GM12878 (cell line): ENCODE results near the gene CD276. TPM values are rescaled to one million over a fixed set of nuclear protein-coding genes. Genes with fewer than 3 reads are reported as not detected.

Experiments
- ATAC-seq: fragments of 200-7000 bp; cut with Tn5 transposase; 3 replicates; pipeline ENCODE4 v1.9.1; 2020; ENCODE audit warnings: mild to moderate bottlenecking, moderate library complexity
- BruUV-seq: library from RNA; stranded (reverse); fragments of 400-500 nt; replicated peaks from 2 replicates; lab custom pipeline; 2021; lab: Mats Ljungman, UMichigan
- CTCF ChIA-PET: fragments of 300-600 bp; sonication (Branson Sonifier 250); formaldehyde crosslinking; extraction: SDS; loops from one replicate; lab custom pipeline; 2021; ENCODE audit warnings: inconsistent platforms; lab: Yijun Ruan, JAX
- POLR2A ChIA-PET: fragments of 350-600 bp; formaldehyde crosslinking; extraction: SDS; loops from one replicate; lab custom pipeline; 2021; ENCODE audit warnings: inconsistent platforms; lab: Charles Lee
- RAD21 ChIA-PET: fragments of 300-600 bp; sonication (Branson Sonifier 250); formaldehyde crosslinking; loops from one replicate; lab custom pipeline; 2023; ENCODE audit warnings: antibody characterized with exemption; ENCODE audit not compliant: unreplicated experiment; lab: Charles Lee
- SMC1A ChIA-PET: fragments of 300-600 bp; sonication (Branson Sonifier 250); formaldehyde crosslinking; loops from one replicate; lab custom pipeline; 2023; ENCODE audit not compliant: unreplicated experiment, uncharacterized antibody; lab: Charles Lee
- DNase-seq: peaks from one replicate; pipeline ENCODE4 v3.0.0-alpha.2; 2011; ENCODE audit warnings: low read depth, low spot score
- FAIRE-seq: peaks from 3 replicates; lab custom pipeline; 2011; peaks lifted over from hg19 to GRCh38; lab: Jason Lieb, UNC
- H2AFZ ChIP-seq: 2 replicates; pipeline ENCODE4 v1.6.0; 2011; ENCODE audit warnings: low read depth, low read length, control low read depth; ENCODE audit not compliant: control insufficient read depth
- H3K27ac ChIP-seq: 2 replicates; pipeline ENCODE4 v1.5.1; 2011; ENCODE audit warnings: control low read depth; ENCODE audit not compliant: control insufficient read depth, insufficient read depth
- H3K27me3 ChIP-seq, 2 experiments: replicated peaks in 1 of 2; 2 replicates each; pipeline versions ENCODE4 v1.6.0 to v1.6.1; 2011; ENCODE audit warnings: low read length in 1 of 2; ENCODE audit not compliant: control insufficient read depth in 2 of 2, insufficient read depth in 2 of 2
- H3K36me3 ChIP-seq, 2 experiments: 2 replicates each; pipeline ENCODE4 v1.5.1; 2011; ENCODE audit warnings: low read length in 1 of 2; ENCODE audit not compliant: control insufficient read depth in 2 of 2, insufficient read depth in 2 of 2
- H3K4me1 ChIP-seq: 2 replicates; pipeline ENCODE4 v1.6.1; 2011; ENCODE audit warnings: mild to moderate bottlenecking, low read length, moderate library complexity, mixed read lengths; ENCODE audit not compliant: control insufficient read depth, insufficient read depth
- H3K4me2 ChIP-seq: 2 replicates; pipeline ENCODE4 v1.6.0; 2011; ENCODE audit warnings: control low read depth; ENCODE audit not compliant: control insufficient read depth, insufficient read depth
- H3K4me3 ChIP-seq: fragments of 200-600 bp; sonication (generic); 2 replicates; pipeline ENCODE4 v1.5.1; 2016
- H3K79me2 ChIP-seq: 2 replicates; pipeline ENCODE4 v1.6.0; 2011; ENCODE audit warnings: low read length; ENCODE audit not compliant: control insufficient read depth, insufficient read depth
- H3K9ac ChIP-seq: 2 replicates; pipeline ENCODE4 v1.8.0; 2011; ENCODE audit warnings: low read length, control low read depth, mixed read lengths; ENCODE audit not compliant: control insufficient read depth, insufficient read depth
- H3K9me3 ChIP-seq: replicated peaks from 3 replicates; pipeline ENCODE4 v1.5.1; 2011; ENCODE audit warnings: mild to moderate bottlenecking, low read length; ENCODE audit not compliant: control insufficient read depth, insufficient read depth
- H4K20me1 ChIP-seq: 2 replicates; pipeline ENCODE4 v1.6.0; 2011; ENCODE audit not compliant: control insufficient read depth, insufficient read depth
- BCL3 ChIP-seq: IDR thresholded peaks from 2 replicates; pipeline ENCODE4 v1.6.1; 2011; ENCODE audit warnings: borderline replicate concordance, low read depth, mild to moderate bottlenecking, moderate library complexity, low read length; ENCODE audit not compliant: insufficient read depth, poor library complexity, severe bottlenecking
- CREB1 ChIP-seq: IDR thresholded peaks from 2 replicates; pipeline ENCODE4 v1.6.1; 2012; ENCODE audit warnings: low read depth, mild to moderate bottlenecking, inconsistent platforms
- E2F8 ChIP-seq: fragments of 450-650 bp; IDR thresholded peaks from 2 replicates; pipeline ENCODE4 v1.6.1; 2018; ENCODE audit warnings: mild to moderate bottlenecking, low read depth, moderate library complexity; ENCODE audit not compliant: partially characterized antibody
- FOXK2 ChIP-seq: fragments of 450-650 bp; IDR thresholded peaks from 2 replicates; pipeline ENCODE4 v1.6.1; 2017; ENCODE audit warnings: mild to moderate bottlenecking, moderate library complexity
- HDAC2 ChIP-seq: fragments of 200-600 bp; sonication (generic); IDR thresholded peaks from 2 replicates; pipeline ENCODE4 v1.6.1; 2017
- JUNB ChIP-seq: IDR thresholded peaks from 2 replicates; pipeline ENCODE4 v1.6.1; 2016; ENCODE audit warnings: antibody characterized with exemption, mild to moderate bottlenecking
- KAT2A ChIP-seq: conservative IDR thresholded peaks from 2 replicates; pipeline ENCODE4 v1.6.1; 2011; ENCODE audit warnings: low read depth, low read length; ENCODE audit not compliant: control insufficient read depth
- MYC ChIP-seq: IDR thresholded peaks from 2 replicates; pipeline ENCODE4 v1.6.1; 2011; ENCODE audit warnings: mild to moderate bottlenecking, low read length, moderate library complexity, inconsistent platforms; ENCODE audit not compliant: insufficient read depth, insufficient replicate concordance, insufficient read length, severe bottlenecking
- POLR2A ChIP-seq: IDR thresholded peaks from 2 replicates; pipeline ENCODE4 v1.6.1; 2011; ENCODE audit warnings: low read depth, mild to moderate bottlenecking, low read length
- POLR2AphosphoS5 ChIP-seq: IDR thresholded peaks from 2 replicates; pipeline ENCODE4 v1.6.1; 2011; ENCODE audit warnings: mild to moderate bottlenecking, low read length, inconsistent platforms
- RAD21 ChIP-seq: IDR thresholded peaks from 2 replicates; pipeline ENCODE4 v1.6.1; 2011; ENCODE audit warnings: mild to moderate bottlenecking, low read depth, low read length, moderate library complexity; ENCODE audit not compliant: insufficient read depth
- SUPT20H ChIP-seq: IDR thresholded peaks from 2 replicates; pipeline ENCODE4 v1.6.1; 2011; ENCODE audit warnings: low read depth, mild to moderate bottlenecking, low read length, moderate library complexity, borderline replicate concordance; ENCODE audit not compliant: control insufficient read depth
- YY1 ChIP-seq: IDR thresholded peaks from 2 replicates; pipeline ENCODE4 v1.6.1; 2011; ENCODE audit warnings: low read depth, mild to moderate bottlenecking, low read length
- ZBTB11 ChIP-seq: fragments of 450-650 bp; formaldehyde crosslinking; IDR thresholded peaks from 2 replicates; pipeline ENCODE4 v1.5.0; 2022; ENCODE audit warnings: mild to moderate bottlenecking, missing genetic modification characterization
- ZBTB4 ChIP-seq: fragments of 450-650 bp; formaldehyde crosslinking; IDR thresholded peaks from 2 replicates; pipeline ENCODE4 v1.4.0; 2022; ENCODE audit warnings: mild to moderate bottlenecking, moderate library complexity
- WGBS: methylation state at CpG from one replicate; pipeline ENCODE4 v1.1.6; 2016; ENCODE audit warnings: low lambda C conversion rate; ENCODE audit not compliant: insufficient replicate concordance, insufficient coverage; ENCODE audit errors: missing lambda C conversion rate; 5-methylcytosine and 5-hydroxymethylcytosine counted together
- in situ Hi-C: fragments of 300-500 bp; cut with MboI; formaldehyde crosslinking; loops from 9 replicates; pipeline ENCODE4 v1.14.3; 2018; ENCODE audit warnings: mixed read lengths
- intact Hi-C: fragments of 100-400 bp; cut with micrococcal nuclease; formaldehyde crosslinking; loops from one replicate; pipeline ENCODE4 v1.14.2; 2022; ENCODE audit not compliant: unreplicated experiment
- polyA plus RNA-seq, 11 experiments: library from polyadenylated mRNA; depleted of rRNA in 4 of 11; unstranded in 6 of 11; stranded (reverse) in 5 of 11; fragments of >200 nt; fragmentation: Nextera tagmentation in 4 of 11; fragmentation: Illumina TruSeq in 1 of 11; extraction: Ambion mirVana in 4 of 11; extraction: Trizol in 1 of 11; gene quantifications; 1 replicate in 1 of 11; 2 replicates in 10 of 11; pipeline versions ENCODE4 v1.2.1 to v1.2.3, GENCODE V29; 2011 to 2016; ENCODE audit warnings: inconsistent platforms in 2 of 11, missing spikeins in 2 of 11, low read depth in 1 of 11
- total RNA-seq, 4 experiments: library from RNA; depleted of rRNA in 3 of 4; stranded (reverse); fragments of >200 nt in 3 of 4; fragmentation: Illumina TruSeq in 1 of 4; extraction: Trizol in 1 of 4; gene quantifications; 2 replicates each; pipeline versions ENCODE4 v1.2.1 to v1.2.3, GENCODE V29; 2013 to 2021

CD276 gene
- total and polyA plus RNA-seq, 10 of the 15 experiments (the other 5 are each of a cell fraction or from before 2014, with no cell fraction given): 0.11 to 3.0 (median 1.2) TPM

- peaks cover 0 to 6% of the 10 kb centered on the region in 2 experiments; a peak in 3 of 4 replicates for H3K27me3 ChIP-seq
- no peaks in the 10 kb centered on the region for H4K20me1 ChIP-seq
- no peaks in the 10 kb centered on the region for H3K9me3 ChIP-seq
- no peak overlapping the region for H3K4me2 ChIP-seq
- H3K4me1 ChIP-seq: no peaks in the 10 kb centered on the region
- POLR2A ChIA-PET: no interaction called here
- ATAC-seq: no peak
- in situ Hi-C loops: no loop called here
- intact Hi-C loops: no loop called here
- H3K4me3 ChIP-seq: no peak overlapping the region
- DNase-seq: no peak
- no peak overlapping the region for H2AFZ ChIP-seq
- BruUV-seq: no TSS peak
- 26% methylated on average over 9 of the region's 9 CpGs for WGBS
- no peak for FAIRE-seq
- SMC1A ChIA-PET: no interaction called here
- no peak for TF ChIP-seq KAT2A
- TF ChIP-seq MYC: no peak
- no peak for TF ChIP-seq POLR2AphosphoS5
- TF ChIP-seq ZBTB4 (CRISPR knock-in tag): no peak
- TF ChIP-seq HDAC2: no peak
- no peak for TF ChIP-seq E2F8
- no peak for TF ChIP-seq SUPT20H
- TF ChIP-seq BCL3: no peak
- no peak for TF ChIP-seq RAD21
- no peak for TF ChIP-seq YY1
- no peak for TF ChIP-seq POLR2A
- TF ChIP-seq JUNB: no peak
- no peak for TF ChIP-seq ZBTB11 (CRISPR knock-in tag)
- no peak for TF ChIP-seq CREB1
- TF ChIP-seq FOXK2: no peak
- RAD21 ChIA-PET: no interaction called here
- CTCF ChIA-PET: no interaction called here
- no peak overlapping the region for H3K9ac ChIP-seq
- H3K27ac ChIP-seq: no peak overlapping the region
- no peaks in the 10 kb centered on the region for H3K79me2 ChIP-seq
- no peaks in the 10 kb centered on the region for H3K36me3 ChIP-seq
Measured at GRCh38 chr15:73751511-73751898, 67.3 kb downstream of the CD276 start.
